Measurements from ENCODE around the gene GNGT2.

The GNGT2 gene

DNA sequence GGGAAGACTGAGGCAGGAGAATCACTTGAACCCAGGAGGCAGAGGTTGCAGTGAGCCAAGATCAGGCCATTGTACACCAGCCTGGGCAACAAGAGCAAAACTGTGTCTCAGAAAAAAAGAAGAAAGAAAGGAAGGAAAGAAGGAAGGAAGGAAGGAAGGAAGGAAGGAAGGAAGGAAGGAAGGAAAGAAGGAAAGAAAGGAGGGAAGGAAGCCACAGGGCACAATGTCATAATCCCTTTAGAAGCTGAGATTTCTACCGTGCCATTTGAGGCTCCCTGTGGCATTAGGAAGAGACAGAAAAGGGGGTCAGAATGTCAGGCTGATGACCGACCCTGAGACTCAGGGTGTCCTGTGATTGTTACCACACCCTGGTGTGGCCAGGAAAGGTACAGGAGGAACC, 6.6 kb downstream of the GNGT2 start:
- H3K36me3 ChIP-seq (ENCODE audit: control insufficient read depth in 2 of 2, insufficient read depth in 1 of 2, low read length in 2 of 2): no peaks in the 10 kb centered on the region
- no peak overlapping the region for H3K27ac ChIP-seq (ENCODE audit: extremely low read depth, low read depth, low read length)
- H3K4me3 ChIP-seq (ENCODE audit: low read depth, low read length): no peak overlapping the region
- H3K9me3 ChIP-seq (ENCODE audit: control insufficient read depth, insufficient read depth, low read depth, low read length): no peaks in the 10 kb centered on the region
- TF ChIP-seq TSHZ1 (tag by site-specific recombination; IDR thresholded peaks at IDR 0.05; ENCODE audit: borderline replicate concordance) (no peak), ZNF366 (tag by site-specific recombination; conservative IDR thresholded peaks at IDR 0.05) (peak; percentile 90)
- ChIA-PET POLR2A (no interaction called here), CTCF (interaction anchor here (0.6 to 1.7 kb wide), 6 partner anchors 10 to 412 kb away, joined by 3 to 8 read pairs (median 4); no protein-coding TSS in a partner anchor)
- H3K4me1 ChIP-seq (ENCODE audit: control insufficient read depth, insufficient read depth, low read length): no peaks in the 10 kb centered on the region

DNA sequence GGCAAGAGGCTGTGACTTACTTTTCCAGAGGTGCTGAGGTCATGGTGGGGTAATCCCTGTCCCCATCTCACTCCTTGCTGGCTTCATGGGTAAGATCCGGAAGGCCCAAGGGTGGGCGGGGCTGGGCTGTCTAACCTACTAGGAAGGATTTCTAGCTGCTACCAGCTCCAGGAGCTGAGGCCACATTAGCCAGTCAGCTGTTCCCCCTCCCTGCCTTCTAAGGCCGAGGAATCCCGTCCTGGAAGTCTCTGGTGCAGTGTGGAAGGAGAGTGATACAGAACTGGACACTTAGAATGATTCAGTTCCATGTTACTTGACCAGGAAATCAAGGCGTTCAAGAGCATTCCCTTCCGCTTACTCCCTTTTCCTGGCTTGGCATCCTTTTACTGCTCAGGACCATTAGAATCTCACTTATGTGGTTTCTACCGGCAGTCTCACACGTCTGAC, 8.9 kb downstream of the GNGT2 start:
- Histone ChIP-seq H3K36me3 (ENCODE audit: control insufficient read depth in 2 of 2, insufficient read depth in 1 of 2, low read length in 2 of 2) (no peaks in the 10 kb centered on the region), H3K27ac (ENCODE audit: extremely low read depth, low read depth, low read length) (no peak overlapping the region), H3K4me1 (ENCODE audit: control insufficient read depth, insufficient read depth, low read length) (no peaks in the 10 kb centered on the region), H3K4me3 (ENCODE audit: low read depth, low read length) (no peak overlapping the region), H3K9me3 (ENCODE audit: control insufficient read depth, insufficient read depth, low read depth, low read length) (no peaks in the 10 kb centered on the region)
- ChIA-PET POLR2A (no interaction called here), CTCF (interaction anchor here (1.0 kb wide), 1 partner anchor 22 kb away, joined by 3 read pairs; no protein-coding TSS in a partner anchor)
- TF ChIP-seq ZNF37A (tag by site-specific recombination; IDR thresholded peaks at IDR 0.05) (no peak), SCRT2 (tag by site-specific recombination; IDR thresholded peaks at IDR 0.05) (no peak), ZFP69B (tag by site-specific recombination; IDR thresholded peaks at IDR 0.05) (no peak), ZNF112 (tag by site-specific recombination; IDR thresholded peaks at IDR 0.05) (no peak), ZNF239 (tag by site-specific recombination; IDR thresholded peaks at IDR 0.05) (no peak), SP2 (tag by site-specific recombination; IDR thresholded peaks at IDR 0.05) (no peak), TSHZ1 (tag by site-specific recombination; IDR thresholded peaks at IDR 0.05; ENCODE audit: borderline replicate concordance) (no peak), ZNF202 (tag by site-specific recombination; IDR thresholded peaks at IDR 0.05; ENCODE audit: borderline replicate concordance) (no peak), ZSCAN16 (tag by site-specific recombination; IDR thresholded peaks at IDR 0.05) (no peak), ZBTB10 (tag by site-specific recombination; IDR thresholded peaks at IDR 0.05) (no peak), KLF7 (tag by site-specific recombination; IDR thresholded peaks at IDR 0.05; ENCODE audit: borderline replicate concordance) (no peak), ZNF624 (tag by site-specific recombination; IDR thresholded peaks at IDR 0.05) (no peak), PRDM1 (tag by site-specific recombination; IDR thresholded peaks at IDR 0.05) (no peak), ZNF530 (tag by site-specific recombination; IDR thresholded peaks at IDR 0.05; ENCODE audit: low read depth) (no peak), SETDB1 (IDR thresholded peaks at IDR 0.05; ENCODE audit: insufficient read length, low read length) (no peak), ZNF133 (tag by site-specific recombination; IDR thresholded peaks at IDR 0.05) (no peak), SP7 (tag by site-specific recombination; IDR thresholded peaks at IDR 0.05) (no peak), ZNF391 (tag by site-specific recombination; IDR thresholded peaks at IDR 0.05; ENCODE audit: borderline replicate concordance, low read depth) (no peak), ZFP41 (tag by site-specific recombination; IDR thresholded peaks at IDR 0.05; ENCODE audit: borderline replicate concordance) (no peak)
- TF ChIP-seq, protein P1, sequence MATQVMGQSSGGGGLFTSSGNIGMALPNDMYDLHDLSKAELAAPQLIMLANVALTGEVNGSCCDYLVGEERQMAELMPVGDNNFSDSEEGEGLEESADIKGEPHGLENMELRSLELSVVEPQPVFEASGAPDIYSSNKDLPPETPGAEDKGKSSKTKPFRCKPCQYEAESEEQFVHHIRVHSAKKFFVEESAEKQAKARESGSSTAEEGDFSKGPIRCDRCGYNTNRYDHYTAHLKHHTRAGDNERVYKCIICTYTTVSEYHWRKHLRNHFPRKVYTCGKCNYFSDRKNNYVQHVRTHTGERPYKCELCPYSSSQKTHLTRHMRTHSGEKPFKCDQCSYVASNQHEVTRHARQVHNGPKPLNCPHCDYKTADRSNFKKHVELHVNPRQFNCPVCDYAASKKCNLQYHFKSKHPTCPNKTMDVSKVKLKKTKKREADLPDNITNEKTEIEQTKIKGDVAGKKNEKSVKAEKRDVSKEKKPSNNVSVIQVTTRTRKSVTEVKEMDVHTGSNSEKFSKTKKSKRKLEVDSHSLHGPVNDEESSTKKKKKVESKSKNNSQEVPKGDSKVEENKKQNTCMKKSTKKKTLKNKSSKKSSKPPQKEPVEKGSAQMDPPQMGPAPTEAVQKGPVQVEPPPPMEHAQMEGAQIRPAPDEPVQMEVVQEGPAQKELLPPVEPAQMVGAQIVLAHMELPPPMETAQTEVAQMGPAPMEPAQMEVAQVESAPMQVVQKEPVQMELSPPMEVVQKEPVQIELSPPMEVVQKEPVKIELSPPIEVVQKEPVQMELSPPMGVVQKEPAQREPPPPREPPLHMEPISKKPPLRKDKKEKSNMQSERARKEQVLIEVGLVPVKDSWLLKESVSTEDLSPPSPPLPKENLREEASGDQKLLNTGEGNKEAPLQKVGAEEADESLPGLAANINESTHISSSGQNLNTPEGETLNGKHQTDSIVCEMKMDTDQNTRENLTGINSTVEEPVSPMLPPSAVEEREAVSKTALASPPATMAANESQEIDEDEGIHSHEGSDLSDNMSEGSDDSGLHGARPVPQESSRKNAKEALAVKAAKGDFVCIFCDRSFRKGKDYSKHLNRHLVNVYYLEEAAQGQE (tag by site-specific recombination; IDR thresholded peaks at IDR 0.05): no peak

Measured in HEK293 (cell line).